Natural killer cell (primary cell): ENCODE measurements around the gene FAM186B. TPM values are rescaled to one million over a fixed set of nuclear protein-coding genes. Genes with fewer than 3 reads are reported as not detected.

ENCODE experiments used
- ATAC-seq, 3 donors: fragments of 150-1000 bp in 2 of 3; fragments of 200-7000 bp in 1 of 3; cut with Tn5 transposase; 1 replicate in 1 of 3; 2 replicates in 2 of 3; pipeline ENCODE4 v1.10.0; 2021; ENCODE audit warnings: mild to moderate bottlenecking in 2 of 3, moderate library complexity in 2 of 3
- DNase-seq, 2 donors: peaks; one replicate each; pipeline versions ENCODE4 v3.0.0 to v3.0.0-alpha.2; 2013 to 2021; ENCODE audit warnings: mixed read lengths in 1 of 2
- H3K27ac ChIP-seq: one replicate; pipeline ENCODE4 v1.5.1; 2013; ENCODE audit warnings: mild to moderate bottlenecking, low read length
- H3K27me3 ChIP-seq: one replicate; pipeline ENCODE4 v1.6.1; 2013; ENCODE audit warnings: low read length; ENCODE audit not compliant: control insufficient read depth, insufficient read depth
- H3K36me3 ChIP-seq: one replicate; pipeline ENCODE4 v1.6.1; 2013; ENCODE audit warnings: low read length; ENCODE audit not compliant: control insufficient read depth, insufficient read depth
- H3K4me1 ChIP-seq: one replicate; pipeline ENCODE4 v1.6.1; 2013; ENCODE audit warnings: low read length; ENCODE audit not compliant: control insufficient read depth, insufficient read depth
- H3K4me3 ChIP-seq: one replicate; pipeline ENCODE4 v1.5.1; 2013; ENCODE audit warnings: low read length
- H3K9me3 ChIP-seq: one replicate; pipeline ENCODE4 v1.6.1; 2013; ENCODE audit warnings: low read length; ENCODE audit not compliant: control insufficient read depth, insufficient read depth
- H3K27ac Mint-ChIP-seq, 2 donors: one replicate each; pipeline ENCODE4 v1.8.0; 2022; ENCODE audit warnings: mild to moderate bottlenecking in 2 of 2, mixed read lengths in 2 of 2, moderate library complexity in 1 of 2
- H3K27me3 Mint-ChIP-seq, 2 donors: one replicate each; pipeline ENCODE4 v1.8.0; 2022; ENCODE audit warnings: low read depth in 2 of 2, mixed read lengths in 2 of 2
- H3K36me3 Mint-ChIP-seq: one replicate; pipeline ENCODE4 v1.8.0; 2022; ENCODE audit warnings: mixed read lengths
- H3K4me1 Mint-ChIP-seq, 2 donors: one replicate each; pipeline ENCODE4 v1.8.0; 2022; ENCODE audit warnings: mixed read lengths in 2 of 2
- H3K4me3 Mint-ChIP-seq: one replicate; pipeline ENCODE4 v1.8.0; 2022; ENCODE audit warnings: mild to moderate bottlenecking, moderate library complexity, mixed read lengths
- H3K9me3 Mint-ChIP-seq, 2 donors: one replicate each; pipeline ENCODE4 v1.8.0; 2022; ENCODE audit warnings: mixed read lengths in 2 of 2
- WGBS: methylation state at CpG from one replicate; pipeline ENCODE4 v1.1.7; 2013; ENCODE audit warnings: missing lambda C conversion rate; ENCODE audit not compliant: insufficient coverage; 5-methylcytosine and 5-hydroxymethylcytosine counted together
- intact Hi-C: fragments of 100-400 bp; cut with micrococcal nuclease; formaldehyde crosslinking; loops from one replicate; pipeline ENCODE4 v1.14.2; 2022
- total RNA-seq, 4 donors: library from RNA; stranded (reverse); fragments of 120-200 nt in 1 of 4; gene quantifications; one replicate each; pipeline versions ENCODE4 v1.2.3 to v1.2.4, GENCODE V29; 2013 to 2022
- TF ChIP-seq, protein P1 (sequence below): fragments of 200-600 bp; IDR thresholded peaks from one replicate; pipeline ENCODE4 v1.8.0; 2022; ENCODE audit warnings: antibody characterized with exemption

FAM186B gene
- total RNA-seq, 3 donors from 2014 or later (not counting 1 experiment from before 2014, with no cell fraction given): 0.56 to 0.85 (median 0.77) TPM

- Mint-ChIP-seq H3K36me3 (no peaks in the 10 kb centered on the region), H3K9me3 (no peaks in the 10 kb centered on the region), H3K4me1 (peaks cover 0 to 11% of the 10 kb centered on the region in 2 donors), H3K27ac (no peak overlapping the region), H3K4me3 (no peak overlapping the region), H3K27me3 (peaks cover 0 to 17% of the 10 kb centered on the region in 2 donors)
- Histone ChIP-seq H3K36me3 (peaks cover 10% of the 10 kb centered on the region), H3K27ac (no peak overlapping the region), H3K9me3 (no peaks in the 10 kb centered on the region), H3K27me3 (peaks cover 5% of the 10 kb centered on the region), H3K4me1 (peaks cover 13% of the 10 kb centered on the region), H3K4me3 (no peak overlapping the region)
- 81% methylated on average over 7 of the region's 7 CpGs for WGBS
- TF ChIP-seq, protein P1, sequence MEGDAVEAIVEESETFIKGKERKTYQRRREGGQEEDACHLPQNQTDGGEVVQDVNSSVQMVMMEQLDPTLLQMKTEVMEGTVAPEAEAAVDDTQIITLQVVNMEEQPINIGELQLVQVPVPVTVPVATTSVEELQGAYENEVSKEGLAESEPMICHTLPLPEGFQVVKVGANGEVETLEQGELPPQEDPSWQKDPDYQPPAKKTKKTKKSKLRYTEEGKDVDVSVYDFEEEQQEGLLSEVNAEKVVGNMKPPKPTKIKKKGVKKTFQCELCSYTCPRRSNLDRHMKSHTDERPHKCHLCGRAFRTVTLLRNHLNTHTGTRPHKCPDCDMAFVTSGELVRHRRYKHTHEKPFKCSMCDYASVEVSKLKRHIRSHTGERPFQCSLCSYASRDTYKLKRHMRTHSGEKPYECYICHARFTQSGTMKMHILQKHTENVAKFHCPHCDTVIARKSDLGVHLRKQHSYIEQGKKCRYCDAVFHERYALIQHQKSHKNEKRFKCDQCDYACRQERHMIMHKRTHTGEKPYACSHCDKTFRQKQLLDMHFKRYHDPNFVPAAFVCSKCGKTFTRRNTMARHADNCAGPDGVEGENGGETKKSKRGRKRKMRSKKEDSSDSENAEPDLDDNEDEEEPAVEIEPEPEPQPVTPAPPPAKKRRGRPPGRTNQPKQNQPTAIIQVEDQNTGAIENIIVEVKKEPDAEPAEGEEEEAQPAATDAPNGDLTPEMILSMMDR: no peak
- ATAC-seq: no peak
- intact Hi-C loops: no loop called here
- no peak for DNase-seq
Measured at GRCh38 chr12:49552014-49552413, 53.4 kb downstream of the FAM186B start.

DNA sequence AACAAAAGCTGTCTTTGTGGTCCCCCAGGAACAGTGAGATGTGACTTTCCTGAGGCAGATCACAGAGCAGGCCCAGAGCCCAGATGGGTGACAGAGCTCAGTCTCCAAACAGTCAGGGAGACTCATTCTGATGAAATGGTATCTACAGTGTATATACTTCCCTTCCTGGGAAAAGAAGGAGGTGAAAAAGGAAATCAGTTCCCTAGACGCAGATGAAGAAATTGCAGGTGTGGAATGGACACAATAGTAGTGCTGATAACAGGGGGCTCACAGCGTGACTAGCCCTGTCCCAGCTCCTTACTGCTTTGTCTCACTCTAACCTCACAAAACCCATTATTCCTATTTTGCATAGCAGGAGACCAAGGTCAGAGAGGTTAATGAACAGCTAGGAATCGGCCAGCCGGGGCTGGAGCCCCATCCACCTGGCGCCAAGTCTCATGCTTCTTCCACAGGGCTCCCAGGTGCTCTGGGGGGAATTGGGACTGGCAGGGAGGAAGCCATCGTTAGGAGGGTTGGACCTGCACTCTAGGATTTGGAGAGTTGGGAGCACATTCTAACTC is 54.7 kb downstream of the FAM186B start:
- no peak for ATAC-seq
- no peak for DNase-seq
- no peaks in the 10 kb centered on the region for H3K9me3 ChIP-seq
- Mint-ChIP-seq H3K4me1 (peaks cover 0 to 11% of the 10 kb centered on the region in 2 donors), H3K36me3 (no peaks in the 10 kb centered on the region), H3K9me3 (no peaks in the 10 kb centered on the region), H3K27me3 (peaks cover 5 to 24% of the 10 kb centered on the region in 2 donors), H3K27ac (no peak overlapping the region), H3K4me3 (no peak overlapping the region)
- H3K36me3 ChIP-seq: no peaks in the 10 kb centered on the region
- 88% methylated on average over 6 of the region's 6 CpGs for WGBS
- H3K4me3 ChIP-seq: no peak overlapping the region
- TF ChIP-seq, protein P1: no peak
- peaks cover 7% of the 10 kb centered on the region for H3K27me3 ChIP-seq
- intact Hi-C loops: no loop called here
- H3K27ac ChIP-seq: no peak overlapping the region
- peaks cover 13% of the 10 kb centered on the region for H3K4me1 ChIP-seq

DNA sequence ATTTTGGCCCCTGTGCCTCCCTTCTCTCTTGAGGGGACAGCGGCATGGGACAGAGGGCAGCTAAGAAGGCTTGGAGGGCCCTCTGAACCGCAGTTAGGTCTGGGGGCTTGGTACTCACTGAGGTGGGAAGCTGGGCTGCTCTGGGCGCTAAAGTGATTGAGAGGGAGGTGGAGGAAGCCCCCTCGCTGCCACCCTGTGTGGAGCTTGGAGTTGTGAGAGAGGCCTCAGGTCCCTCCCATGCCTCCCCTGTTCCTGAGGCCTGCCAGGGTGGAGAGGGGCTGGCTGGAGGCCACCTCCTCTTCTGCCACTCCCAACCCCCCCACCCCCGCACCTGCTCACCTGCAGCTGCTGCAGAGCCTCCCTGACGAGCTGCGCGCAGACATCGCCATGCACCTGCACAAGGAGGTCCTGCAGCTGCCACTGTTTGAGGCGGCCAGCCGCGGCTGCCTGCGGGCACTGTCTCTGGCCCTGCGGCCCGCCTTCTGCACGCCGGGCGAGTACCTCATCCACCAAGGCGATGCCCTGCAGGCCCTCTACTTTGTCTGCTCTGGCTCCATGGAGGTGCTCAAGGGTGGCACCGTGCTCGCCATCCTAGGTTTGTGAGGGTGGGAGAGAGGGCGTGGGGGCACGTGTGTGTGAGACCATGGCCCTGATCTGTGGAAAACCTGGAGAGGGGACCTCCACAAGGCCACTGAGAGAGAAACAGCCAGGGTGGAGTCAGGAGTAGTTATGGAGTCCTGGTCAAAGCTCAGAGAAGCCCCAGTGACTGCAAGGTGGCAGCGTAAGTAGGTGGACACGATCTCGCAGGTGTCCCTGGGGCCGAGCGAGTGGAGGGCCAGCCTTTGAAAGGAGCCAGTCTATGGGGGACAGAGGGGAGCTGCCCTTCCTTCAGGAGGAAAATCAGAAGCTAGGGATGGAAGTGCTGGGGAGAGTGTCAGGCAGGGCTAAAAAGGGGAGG is 55.4 kb downstream of the FAM186B start:
- Histone ChIP-seq H3K27me3 (peaks cover 7% of the 10 kb centered on the region), H3K27ac (no peak overlapping the region), H3K4me3 (no peak overlapping the region), H3K36me3 (no peaks in the 10 kb centered on the region), H3K4me1 (peaks cover 13% of the 10 kb centered on the region), H3K9me3 (no peaks in the 10 kb centered on the region)
- no peaks in the 10 kb centered on the region for H3K9me3 Mint-ChIP-seq
- intact Hi-C loops: no loop called here
- H3K27me3 Mint-ChIP-seq: peaks cover 6 to 29% of the 10 kb centered on the region in 2 donors
- TF ChIP-seq, protein P1: no peak
- no peak for DNase-seq
- peak overlapping the region; percentile 40 for H3K4me3 Mint-ChIP-seq
- H3K27ac Mint-ChIP-seq: no peak overlapping the region
- ATAC-seq: no peak
- H3K4me1 Mint-ChIP-seq: peaks cover 0 to 12% of the 10 kb centered on the region in 2 donors
- WGBS: 92% methylated on average over 28 of the region's 28 CpGs
- H3K36me3 Mint-ChIP-seq: no peaks in the 10 kb centered on the region
